Stimulated activated CD4-positive, alpha-beta T cell treated with anti-CD3 and anti-CD28 coated beads, Interleukin-12 subunit alpha, Interleukin-12 subunit beta, amount 100 ng/mL, for 4 hours (primary cell): ENCODE measurements around the gene NEMP1.
"Not testable (repeated sequence)": the region's sequence is repeated elsewhere in the genome, so short reads cannot be mapped to it uniquely, and the experiment has no call there.

Experiments used
- DNase-seq: peaks from one replicate; pipeline ENCODE4 v3.0.0-alpha.2; 2020

Gene NEMP1

GRCh38 chr12:57078519-57079404 lies at the start of gene NEMP1:
Gene NEMP1 (minus strand): TSS chr12:57078791. CDS start chr12:57078745, 46 bp downstream.
- DNase-seq = peak; percentile 82

- peak; percentile 72 for DNase-seq
Measured at GRCh38 chr12:57127726-57128518, 49.3 kb upstream of the NEMP1 start, which contains the start of gene LRP1. Gene LRP1 (plus strand): TSS chr12:57128483. CDS start chr12:57128965, 482 bp downstream.

- peak; percentile 18 for DNase-seq
Measured at GRCh38 chr12:57127101-57127725, 48.6 kb upstream of the NEMP1 start.

- DNase-seq = no peak
Measured at GRCh38 chr12:57126561-57126960, 48.0 kb upstream of the NEMP1 start.

GRCh38 chr12:57126061-57126460 lies 47.5 kb upstream of the NEMP1 start:
- no peak for DNase-seq

- peak; percentile 63 for DNase-seq
Measured at GRCh38 chr12:57124261-57124877, 45.8 kb upstream of the NEMP1 start.

GRCh38 chr12:57123813-57124212 lies 45.2 kb upstream of the NEMP1 start:
- no peak for DNase-seq

- not testable (repeated sequence) for DNase-seq
Measured at GRCh38 chr12:57120718-57121117, 42.1 kb upstream of the NEMP1 start.

GRCh38 chr12:57119294-57120085 lies 40.9 kb upstream of the NEMP1 start:
- DNase-seq = no peak

GRCh38 chr12:57118711-57119271 lies 40.2 kb upstream of the NEMP1 start:
- no peak for DNase-seq

- DNase-seq = no peak
Measured at GRCh38 chr12:57116580-57117281, 38.1 kb upstream of the NEMP1 start.

GRCh38 chr12:57112492-57113294 lies 34.1 kb upstream of the NEMP1 start:
- DNase-seq = no peak

- DNase-seq = peak; percentile 71
Measured at GRCh38 chr12:57111031-57111734, 32.6 kb upstream of the NEMP1 start, which contains the start of gene STAT6. Gene STAT6 (minus strand): TSS chr12:57111362. CDS start chr12:57108278, 3,084 bp downstream.

- peak; percentile 74 for DNase-seq
Measured at GRCh38 chr12:57110104-57111030, 31.8 kb upstream of the NEMP1 start.

GRCh38 chr12:57109207-57110103 lies 30.9 kb upstream of the NEMP1 start:
- no peak for DNase-seq

GRCh38 chr12:57107456-57108155 lies 29.0 kb upstream of the NEMP1 start:
- DNase-seq = no peak
